Measurements from ENCODE around the gene PAK4.

GRCh38 chr19:39103151-39103550, 22.4 kb upstream of the PAK4 start:
- no peak for TF ChIP-seq ATF2 (IDR thresholded peaks at IDR 0.05; ENCODE audit: low read length)
- TF ChIP-seq YY1 (IDR thresholded peaks at IDR 0.05; ENCODE audit: low read depth, low read length) = no peak
- no peak for TF ChIP-seq CTCF (IDR thresholded peaks at IDR 0.05; ENCODE audit: control extremely low read depth in 1 of 3, insufficient read depth in 1 of 3, low read depth in 1 of 3, low read length in 3 of 3)
- TF ChIP-seq KDM5A (IDR thresholded peaks at IDR 0.05; ENCODE audit: low read length) = no peak
